Peyer's patch (tissue), 4 donors: ENCODE data around the gene OR56B4. TPM values are rescaled to one million over a fixed set of nuclear protein-coding genes. Genes with fewer than 3 reads are reported as not detected.

Experiments used
- DNase-seq, 3 donors: peaks; one replicate each; pipeline ENCODE4 v3.0.0-alpha.2; 2017 to 2019
- H3K27ac ChIP-seq, 4 donors: fragments of 200-600 bp; sonication (generic); one replicate each; pipeline ENCODE4 v1.5.1; 2016 to 2019
- H3K27me3 ChIP-seq, 2 donors: fragments of 200-600 bp; sonication (generic); one replicate each; pipeline ENCODE4 v1.5.1; 2019
- H3K36me3 ChIP-seq, 3 donors: fragments of 200-600 bp; sonication (generic); one replicate each; pipeline ENCODE4 v1.5.1; 2016 to 2019
- H3K4me1 ChIP-seq, 4 donors: fragments of 200-600 bp; sonication (generic); one replicate each; pipeline ENCODE4 v1.5.1; 2016 to 2019
- H3K4me3 ChIP-seq, 4 donors: fragments of 200-600 bp; sonication (generic); 1 replicate in 3 of 4; 2 replicates in 1 of 4; pipeline ENCODE4 v1.5.1; 2016 to 2019; ENCODE audit warnings: mild to moderate bottlenecking in 1 of 4
- H3K9me3 ChIP-seq, 4 donors: fragments of 200-600 bp; sonication (generic); one replicate each; pipeline ENCODE4 v1.5.1; 2016 to 2019; ENCODE audit warnings: mild to moderate bottlenecking in 1 of 4
- CTCF ChIP-seq, 6 experiments: fragments of 450-650 bp in 4 of 6; fragments of 200-600 bp in 2 of 6; sonication (generic) in 1 of 6; IDR thresholded peaks; one replicate each; pipeline ENCODE4 v1.5.1; 2017 to 2019; ENCODE audit warnings: antibody characterized with exemption in 6 of 6, mild to moderate bottlenecking in 3 of 6, moderate library complexity in 1 of 6
- POLR2A ChIP-seq, 2 donors: fragments of 450-650 bp; IDR thresholded peaks; one replicate each; pipeline ENCODE4 v1.5.1; 2017; ENCODE audit warnings: antibody characterized with exemption in 2 of 2, mild to moderate bottlenecking in 2 of 2, moderate library complexity in 2 of 2
- total RNA-seq, 4 donors: library from RNA; depleted of rRNA; stranded (reverse); fragments of >200 nt; gene quantifications; one replicate each; pipeline ENCODE4 v1.1.0, GENCODE V29; 2016

The OR56B4 gene
- total RNA-seq, 4 donors from 2014 or later: not detected

- H3K4me1 ChIP-seq: no peaks in the 10 kb centered on the region
- no peak overlapping the region for H3K4me3 ChIP-seq
- TF ChIP-seq POLR2A (IDR thresholded peaks at IDR 0.05) (no peak), CTCF (IDR thresholded peaks at IDR 0.05) (no peak)
- no peak overlapping the region for H3K27ac ChIP-seq
- H3K27me3 ChIP-seq: no peaks in the 10 kb centered on the region
- no peaks in the 10 kb centered on the region for H3K36me3 ChIP-seq
- no peak for DNase-seq
- no peaks in the 10 kb centered on the region for H3K9me3 ChIP-seq
These were observed 43.6 kb downstream of the OR56B4 start for GRCh38 chr11:6151117-6151516.

- H3K27me3 ChIP-seq: no peaks in the 10 kb centered on the region
- no peak for TF ChIP-seq CTCF (IDR thresholded peaks at IDR 0.05)
- TF ChIP-seq POLR2A (IDR thresholded peaks at IDR 0.05): no peak
- no peaks in the 10 kb centered on the region for H3K36me3 ChIP-seq
- no peak overlapping the region for H3K4me3 ChIP-seq
- DNase-seq: no peak
- no peak overlapping the region for H3K27ac ChIP-seq
- no peaks in the 10 kb centered on the region for H3K4me1 ChIP-seq
- no peaks in the 10 kb centered on the region for H3K9me3 ChIP-seq
These were observed 44.6 kb downstream of the OR56B4 start for GRCh38 chr11:6152126-6152525.

GRCh38 chr11:6156628-6157359 is 49.3 kb downstream of the OR56B4 start:
- no peak overlapping the region for H3K27ac ChIP-seq
- DNase-seq: no peak
- TF ChIP-seq CTCF (IDR thresholded peaks at IDR 0.05): no peak
- no peak for TF ChIP-seq POLR2A (IDR thresholded peaks at IDR 0.05)
- H3K27me3 ChIP-seq: no peaks in the 10 kb centered on the region
- no peaks in the 10 kb centered on the region for H3K36me3 ChIP-seq
- no peak overlapping the region for H3K4me3 ChIP-seq
- H3K4me1 ChIP-seq: no peaks in the 10 kb centered on the region
- H3K9me3 ChIP-seq: no peaks in the 10 kb centered on the region

Other genes starting within 250 kb of the OR56B4 start
- gene OR52E8, start 250.0 kb upstream of the OR56B4 start, total RNA-seq: not detected
- not detected for gene OR52E4, start 227.1 kb upstream of the OR56B4 start, total RNA-seq
- gene OR52E5, start 214.5 kb upstream of the OR56B4 start, total RNA-seq: not detected
- gene OR56A3, start 165.4 kb upstream of the OR56B4 start, total RNA-seq: not detected
- gene OR56A5, start 139.2 kb upstream of the OR56B4 start, total RNA-seq: not detected
- gene OR52L1, start 120.7 kb upstream of the OR56B4 start, total RNA-seq: not detected
- not detected for gene OR56A4, start 100.7 kb upstream of the OR56B4 start, total RNA-seq
- gene OR56A1, start 76.9 kb upstream of the OR56B4 start, total RNA-seq: not detected
- 1 to 10 TPM in 1 of 4 donors, not detected in 3; 1.7 TPM for gene OR52B2, start 62.6 kb downstream of the OR56B4 start, total RNA-seq
- not detected for gene OR52W1, start 91.5 kb downstream of the OR56B4 start, total RNA-seq
- gene C11orf42, start 97.9 kb downstream of the OR56B4 start, total RNA-seq: not detected
- gene FHIP1B, start 127.0 kb downstream of the OR56B4 start, total RNA-seq: 100 to 1,000 TPM; 135 to 484 (median 279) TPM
- gene CNGA4, start 131.4 kb downstream of the OR56B4 start, total RNA-seq: 1 to 10 TPM in 1 of 4 donors, under 1 TPM in 1, not detected in 2; 0.85 to 1.1 TPM
- not detected for gene CCKBR, start 152.2 kb downstream of the OR56B4 start, total RNA-seq
- gene CAVIN3, start 212.8 kb downstream of the OR56B4 start, total RNA-seq: 10 to 100 TPM in 3 of 4 donors, 1 to 10 TPM in 1; 6.5 to 40.4 (median 17.2) TPM